PC-3 (cell line): Measurements from ENCODE around the gene ZNF19. TPM values are rescaled to one million over a fixed set of nuclear protein-coding genes. Genes with fewer than 3 reads are reported as not detected.

ENCODE experiments used
- ATAC-seq: fragments of 200-7000 bp; cut with Tn5 transposase; 2 replicates; pipeline ENCODE4 v1.9.1; 2020; ENCODE audit warnings: mild to moderate bottlenecking, moderate library complexity
- BruUV-seq: library from RNA; stranded (reverse); fragments of 400-500 nt; replicated peaks from 2 replicates; lab custom pipeline; 2021; lab: Mats Ljungman, UMichigan
- CTCF ChIA-PET: fragments of 300-600 bp; sonication (Branson Sonifier 250); formaldehyde crosslinking; loops from one replicate; lab custom pipeline; 2022; ENCODE audit warnings: antibody characterized with exemption; lab: Charles Lee
- POLR2A ChIA-PET: fragments of 300-600 bp; sonication (Branson Sonifier 250); formaldehyde crosslinking; loops from one replicate; lab custom pipeline; 2022; ENCODE audit warnings: antibody characterized with exemption; ENCODE audit not compliant: unreplicated experiment; lab: Charles Lee
- DNase-seq: peaks from one replicate; pipeline ENCODE4 v3.0.0-alpha.2; 2015
- H2AFZ ChIP-seq: fragments of 300-600 bp; sonication (generic); 2 replicates; pipeline ENCODE4 v1.6.0; 2016; ENCODE audit warnings: antibody characterized with exemption, low read length
- H3F3A ChIP-seq: fragments of 300-600 bp; sonication (generic); one replicate; pipeline ENCODE4 v1.6.0; 2017; ENCODE audit warnings: antibody characterized with exemption, low read length, control low read depth, mild to moderate bottlenecking; ENCODE audit not compliant: unreplicated experiment
- H3K27ac ChIP-seq: fragments of 300-600 bp; sonication (generic); 2 replicates; pipeline ENCODE4 v1.5.1; 2016; ENCODE audit warnings: mild to moderate bottlenecking, low read length
- H3K27me3 ChIP-seq: fragments of 300-600 bp; sonication (generic); 2 replicates; pipeline ENCODE4 v1.6.1; 2016; ENCODE audit warnings: low read length, mixed read lengths
- H3K36me3 ChIP-seq: fragments of 300-600 bp; sonication (generic); 2 replicates; pipeline ENCODE4 v1.6.1; 2016; ENCODE audit warnings: low read depth, mixed run types, low read length, mixed read lengths
- H3K4me1 ChIP-seq: fragments of 300-600 bp; sonication (generic); 2 replicates; pipeline ENCODE4 v1.5.1; 2016; ENCODE audit warnings: low read length; ENCODE audit not compliant: insufficient read depth
- H3K4me2 ChIP-seq: fragments of 300-600 bp; sonication (generic); 2 replicates; pipeline ENCODE4 v1.6.0; 2016; ENCODE audit warnings: low read length
- H3K4me3 ChIP-seq: fragments of 300-600 bp; sonication (generic); 2 replicates; pipeline ENCODE4 v1.5.1; 2016; ENCODE audit warnings: mild to moderate bottlenecking, low read length, mixed read lengths
- H3K79me2 ChIP-seq: fragments of 300-600 bp; sonication (generic); 2 replicates; pipeline ENCODE4 v1.6.1; 2017; ENCODE audit warnings: low read length, mixed read lengths
- H3K9ac ChIP-seq: fragments of 300-600 bp; sonication (generic); 2 replicates; pipeline ENCODE4 v1.6.0; 2016; ENCODE audit warnings: mild to moderate bottlenecking, low read length
- H3K9me2 ChIP-seq: fragments of 300-600 bp; sonication (generic); replicated peaks from 2 replicates; pipeline ENCODE4 v1.6.1; 2016; ENCODE audit warnings: mixed run types, low read length, mixed read lengths
- H3K9me3 ChIP-seq: fragments of 300-600 bp; sonication (generic); 2 replicates; pipeline ENCODE4 v1.6.1; 2016; ENCODE audit warnings: low read length, mixed read lengths
- H4K20me1 ChIP-seq: fragments of 300-600 bp; sonication (generic); 2 replicates; pipeline ENCODE4 v1.6.1; 2016; ENCODE audit warnings: low read length, mixed read lengths
- CTCF ChIP-seq: fragments of 300-600 bp; sonication (generic); conservative IDR thresholded peaks from 2 replicates; pipeline ENCODE4 v1.5.1; 2017; ENCODE audit warnings: antibody characterized with exemption, low read depth, mild to moderate bottlenecking, low read length
- EZH2 ChIP-seq: fragments of 300-600 bp; sonication (generic); IDR thresholded peaks from one replicate; pipeline ENCODE4 v1.6.1; 2017; ENCODE audit warnings: antibody characterized with exemption, mild to moderate bottlenecking, low read length; ENCODE audit not compliant: unreplicated experiment
- EZH2phosphoT487 ChIP-seq: fragments of 300-600 bp; sonication (generic); IDR thresholded peaks from 2 replicates; pipeline ENCODE4 v1.6.1; 2018; ENCODE audit warnings: mild to moderate bottlenecking, antibody characterized with exemption, low read length, borderline replicate concordance
- intact Hi-C: fragments of 100-400 bp; cut with micrococcal nuclease; formaldehyde crosslinking; loops from 2 replicates; pipeline ENCODE4 v1.9.0; 2023
- total RNA-seq: library from RNA; depleted of rRNA; stranded (reverse); fragments of >200 nt; gene quantifications from 2 replicates; pipeline ENCODE4 v1.2.3, GENCODE V29; 2014

The ZNF19 gene
- total RNA-seq, 1 experiment from 2014 or later: 1.5 TPM

DNA sequence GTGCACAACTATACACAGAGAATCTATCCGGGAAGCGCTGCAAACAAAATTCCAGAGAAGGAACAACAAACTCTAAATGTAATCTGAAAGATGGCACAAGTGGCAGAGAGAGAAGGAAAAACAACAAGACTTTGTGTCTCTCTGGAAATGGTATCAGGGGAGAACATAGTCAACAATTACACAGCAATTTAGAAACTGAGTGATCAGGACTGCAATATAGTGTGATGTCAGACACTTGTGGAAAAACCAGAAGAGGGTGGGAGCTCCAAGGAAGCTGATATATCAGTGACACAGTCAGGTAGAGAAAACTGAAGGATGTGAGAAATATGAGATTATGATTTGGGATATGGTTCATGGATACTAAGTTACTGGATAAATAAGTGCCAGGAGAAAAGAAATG is 8.2 kb downstream of the ZNF19 start:
- ChIA-PET POLR2A (no interaction called here), CTCF (no interaction called here)
- intact Hi-C loops: no loop called here
- Histone ChIP-seq H3K4me1 (peaks cover 6% of the 10 kb centered on the region; the same call in 1 of the 2 replicates), H3K9me2 (no peaks in the 10 kb centered on the region), H3K4me2 (no peak overlapping the region), H3K79me2 (no peaks in the 10 kb centered on the region), H2AFZ (no peak overlapping the region), H3K4me3 (no peak overlapping the region), H3K36me3 (peaks cover 8% of the 10 kb centered on the region), H3F3A (no peaks in the 10 kb centered on the region), H3K27me3 (no peaks in the 10 kb centered on the region), H3K9me3 (no peaks in the 10 kb centered on the region), H3K27ac (no peak overlapping the region), H4K20me1 (no peaks in the 10 kb centered on the region), H3K9ac (no peak overlapping the region)
- BruUV-seq: no TSS peak
- no peak for TF ChIP-seq CTCF
- no peak for TF ChIP-seq EZH2phosphoT487
- TF ChIP-seq EZH2: no peak
- ATAC-seq (no peak), DNase-seq (no peak)

GRCh38 chr16:71479420-71479819 is 9.7 kb downstream of the ZNF19 start:
- POLR2A ChIA-PET: no interaction called here

More at GRCh38 chr16:71479420-71479819, 9.7 kb downstream of the ZNF19 start:
- no peaks in the 10 kb centered on the region for H4K20me1 ChIP-seq
- no peaks in the 10 kb centered on the region for H3K79me2 ChIP-seq
- no peaks in the 10 kb centered on the region for H3K9me3 ChIP-seq
- H3F3A ChIP-seq: peaks cover under 1% of the 10 kb centered on the region
- H2AFZ ChIP-seq: no peak overlapping the region
- intact Hi-C loops: no loop called here
- H3K9me2 ChIP-seq: no peaks in the 10 kb centered on the region
- no peak overlapping the region for H3K4me2 ChIP-seq
- H3K4me3 ChIP-seq: no peak overlapping the region
- DNase-seq (peak; percentile 30), ATAC-seq (no peak)
- H3K4me1 ChIP-seq: peaks cover 17% of the 10 kb centered on the region
- no TSS peak for BruUV-seq
- peaks cover 15% of the 10 kb centered on the region for H3K36me3 ChIP-seq
- H3K9ac ChIP-seq: no peak overlapping the region
- no peak for TF ChIP-seq EZH2phosphoT487
- peak; percentile 56 for TF ChIP-seq CTCF
- H3K27ac ChIP-seq: no peak overlapping the region
- CTCF ChIA-PET: no interaction called here
- H3K27me3 ChIP-seq: no peaks in the 10 kb centered on the region
